IMR-90 (cell line): Measurements from ENCODE around the gene CEL. TPM values are rescaled to one million over a fixed set of nuclear protein-coding genes. Genes with fewer than 3 reads are reported as not detected.
A peak's percentile ranks its signal among the peaks of the same experiment; 100 is the strongest.

Experiments
- ATAC-seq: fragments of 200-7000 bp; cut with Tn5 transposase; 2 replicates; pipeline ENCODE4 v1.9.1; 2020; ENCODE audit warnings: low read depth, mild to moderate bottlenecking, moderate library complexity
- BruUV-seq: library from RNA; stranded (reverse); fragments of 400-500 nt; replicated peaks from 2 replicates; lab custom pipeline; 2021; lab: Mats Ljungman, UMichigan
- CTCF ChIA-PET: fragments of 300-600 bp; formaldehyde crosslinking; extraction: SDS; loops from one replicate; lab custom pipeline; 2021; ENCODE audit warnings: antibody characterized with exemption; lab: Yijun Ruan, JAX
- POLR2A ChIA-PET: fragments of 300-600 bp; sonication (Branson Sonifier 250); formaldehyde crosslinking; loops from one replicate; lab custom pipeline; 2022; ENCODE audit warnings: antibody characterized with exemption; ENCODE audit not compliant: unreplicated experiment; lab: Charles Lee
- DNase-seq: peaks from one replicate; pipeline ENCODE4 v3.0.0; 2013
- H2AFZ ChIP-seq: replicated peaks from 2 replicates; pipeline ENCODE3; 2013; ENCODE audit warnings: low read length, mild to moderate bottlenecking; ENCODE audit not compliant: poor library complexity
- H2AK5ac ChIP-seq: 2 replicates; pipeline ENCODE4 v1.6.1; 2013; ENCODE audit warnings: low read depth, low read length, inconsistent platforms
- H2AK9ac ChIP-seq: replicated peaks from 2 replicates; pipeline ENCODE3; 2013; ENCODE audit warnings: mild to moderate bottlenecking, low read depth, low read length, moderate library complexity; ENCODE audit not compliant: poor library complexity
- H2BK120ac ChIP-seq: 2 replicates; pipeline ENCODE4 v1.6.1; 2013; ENCODE audit warnings: low read depth, low read length, inconsistent platforms
- H2BK15ac ChIP-seq: 3 replicates; pipeline ENCODE4 v1.6.1; 2013; ENCODE audit warnings: low read depth, low read length, inconsistent platforms
- H2BK20ac ChIP-seq: 2 replicates; pipeline ENCODE4 v1.6.1; 2013; ENCODE audit warnings: low read depth, mild to moderate bottlenecking, inconsistent platforms, low read length, moderate library complexity
- H2BK5ac ChIP-seq: 2 replicates; pipeline ENCODE4 v1.6.1; 2013; ENCODE audit warnings: mild to moderate bottlenecking, low read depth, low read length, inconsistent platforms; ENCODE audit not compliant: poor library complexity, severe bottlenecking
- H3K14ac ChIP-seq: replicated peaks from 2 replicates; pipeline ENCODE4 v1.6.1; 2013; ENCODE audit warnings: low read depth, low read length, inconsistent platforms
- H3K18ac ChIP-seq: 2 replicates; pipeline ENCODE4 v1.6.1; 2013; ENCODE audit warnings: low read depth, low read length, control low read depth
- H3K23ac ChIP-seq: 2 replicates; pipeline ENCODE4 v1.6.1; 2013; ENCODE audit warnings: low read depth, low read length, inconsistent platforms
- H3K27ac ChIP-seq: 2 replicates; pipeline ENCODE4 v1.5.1; 2013; ENCODE audit warnings: mild to moderate bottlenecking, control low read depth, low read length; ENCODE audit not compliant: insufficient read depth
- H3K27me3 ChIP-seq: 2 replicates; pipeline ENCODE4 v1.6.1; 2013; ENCODE audit warnings: low read length; ENCODE audit not compliant: control insufficient read depth, insufficient read depth
- H3K36me3 ChIP-seq: 2 replicates; pipeline ENCODE4 v1.6.1; 2013; ENCODE audit warnings: low read length, mixed read lengths; ENCODE audit not compliant: control insufficient read depth, insufficient read depth
- H3K4ac ChIP-seq: 2 replicates; pipeline ENCODE4 v1.6.1; 2013; ENCODE audit warnings: low read depth, low read length, inconsistent platforms
- H3K4me1 ChIP-seq: 2 replicates; pipeline ENCODE4 v1.6.1; 2013; ENCODE audit warnings: low read length, mixed read lengths; ENCODE audit not compliant: control insufficient read depth, insufficient read depth
- H3K4me2 ChIP-seq: 2 replicates; pipeline ENCODE4 v1.6.1; 2013; ENCODE audit warnings: low read depth, mild to moderate bottlenecking, control low read depth, low read length, moderate library complexity
- H3K4me3 ChIP-seq: 2 replicates; pipeline ENCODE4 v1.5.1; 2013; ENCODE audit warnings: low read depth, mild to moderate bottlenecking, control low read depth, low read length, moderate library complexity; ENCODE audit not compliant: insufficient read depth
- H3K56ac ChIP-seq: 2 replicates; pipeline ENCODE4 v1.6.1; 2013; ENCODE audit warnings: low read length, inconsistent platforms; ENCODE audit not compliant: insufficient read depth; ENCODE audit errors: extremely low read depth
- H3K79me1 ChIP-seq, 2 experiments: 2 replicates each; pipeline ENCODE4 v1.6.1; 2013; ENCODE audit warnings: low read length in 2 of 2, inconsistent platforms in 1 of 2, low read depth in 1 of 2
- H3K9ac ChIP-seq: 2 replicates; pipeline ENCODE4 v1.6.1; 2013; ENCODE audit warnings: low read depth, low read length, control low read depth
- H3K9me1 ChIP-seq: 2 replicates; pipeline ENCODE4 v1.6.1; 2013; ENCODE audit warnings: low read length, inconsistent platforms; ENCODE audit not compliant: insufficient read depth
- H3K9me3 ChIP-seq: 2 replicates; pipeline ENCODE4 v1.6.1; 2013; ENCODE audit warnings: low read length; ENCODE audit not compliant: control insufficient read depth, insufficient read depth
- H4K20me1 ChIP-seq: 2 replicates; pipeline ENCODE4 v1.6.1; 2013; ENCODE audit warnings: low read length, inconsistent platforms; ENCODE audit not compliant: insufficient read depth
- H4K5ac ChIP-seq: 2 replicates; pipeline ENCODE4 v1.6.1; 2013; ENCODE audit warnings: mild to moderate bottlenecking, low read depth, low read length, control low read depth
- H4K8ac ChIP-seq, 2 experiments: 2 replicates each; pipeline ENCODE4 v1.6.1; 2013; ENCODE audit warnings: low read depth in 2 of 2, low read length in 2 of 2, control low read depth in 1 of 2, inconsistent platforms in 1 of 2
- H4K91ac ChIP-seq: 2 replicates; pipeline ENCODE4 v1.6.1; 2013; ENCODE audit warnings: low read depth, low read length, inconsistent platforms; ENCODE audit not compliant: insufficient read depth
- BHLHE40 ChIP-seq: fragments of 150-350 bp; IDR thresholded peaks from 2 replicates; pipeline ENCODE4 v1.6.1; 2016; ENCODE audit warnings: mild to moderate bottlenecking, low read depth, low read length
- CTCF ChIP-seq: conservative IDR thresholded peaks from 2 replicates; pipeline ENCODE4 v1.5.1; 2012; ENCODE audit warnings: mild to moderate bottlenecking, low read depth, low read length, improper control_type of control experiment
- POLR2A ChIP-seq: IDR thresholded peaks from 2 replicates; pipeline ENCODE4 v1.6.1; 2012; ENCODE audit warnings: mild to moderate bottlenecking, low read depth, low read length
- RAD21 ChIP-seq: IDR thresholded peaks from 2 replicates; pipeline ENCODE4 v1.6.1; 2012; ENCODE audit warnings: low read length, improper control_type of control experiment
- RFX5 ChIP-seq: IDR thresholded peaks from 2 replicates; pipeline ENCODE4 v1.8.0; 2012; ENCODE audit warnings: low read depth, mild to moderate bottlenecking, low read length, moderate library complexity
- SMC3 ChIP-seq: fragments of 150-350 bp; IDR thresholded peaks from 2 replicates; pipeline ENCODE4 v1.6.1; 2016; ENCODE audit warnings: low read depth, mild to moderate bottlenecking, antibody characterized with exemption, low read length, moderate library complexity
- WGBS, 2 experiments: methylation state at CpG; one replicate each; pipeline versions ENCODE4 v1.1.5 to v1.1.7; 2013; ENCODE audit warnings: missing lambda C conversion rate in 2 of 2; ENCODE audit not compliant: insufficient read length in 1 of 2; ENCODE audit errors: extremely low coverage in 2 of 2; 5-methylcytosine and 5-hydroxymethylcytosine counted together
- dilution Hi-C: fragments of 300-500 bp; cut with HindIII; formaldehyde crosslinking; loops from one replicate; pipeline ENCODE4 v1.14.3; 2018; ENCODE audit warnings: low sequenced_read_pairs; ENCODE audit not compliant: unreplicated experiment
- in situ Hi-C: fragments of 300-500 bp; cut with MboI; formaldehyde crosslinking; loops from 3 replicates; pipeline ENCODE4 v1.14.3; 2019; ENCODE audit warnings: low sequenced_read_pairs, inconsistent platforms, mixed read lengths
- intact Hi-C: fragments of 100-400 bp; cut with micrococcal nuclease; formaldehyde crosslinking; loops from 2 replicates; pipeline ENCODE4 v1.10.0; 2022
- polyA plus RNA-seq, 3 experiments: library from polyadenylated mRNA; depleted of rRNA; stranded (reverse); fragments of >200 nt; gene quantifications; 2 replicates each; pipeline ENCODE4 v1.2.3, GENCODE V29; 2012; ENCODE audit warnings: low replicate concordance in 1 of 3
- total RNA-seq: library from RNA; depleted of rRNA; stranded (reverse); fragments of >200 nt; gene quantifications from 2 replicates; pipeline ENCODE4 v1.2.3, GENCODE V29; 2012

CEL gene
- total and polyA plus RNA-seq, 2 of the 4 experiments (the other 2 are of a cell fraction) = under 0.01 to 0.75 TPM

GRCh38 chr9:133103183-133103986 lies 41.6 kb downstream of the CEL start:
- H3K4me2 ChIP-seq = no peak overlapping the region
- peak overlapping the region; percentile 61; the same call in 1 of the 2 replicates for H2AK5ac ChIP-seq
- no peaks in the 10 kb centered on the region for H3K27me3 ChIP-seq
- no peak overlapping the region for H3K18ac ChIP-seq
- no peak overlapping the region for H3K27ac ChIP-seq
- no peak overlapping the region for H2BK20ac ChIP-seq
- H4K8ac ChIP-seq = no peak overlapping the region
- CTCF ChIA-PET = interaction anchor here (0.6 to 1.1 kb wide), 3 partner anchors 10 to 44 kb away, joined by 3 read pairs; no protein-coding TSS in a partner anchor
- in situ Hi-C loops = no loop called here
- no TSS peak for BruUV-seq
- no peak overlapping the region for H3K9ac ChIP-seq
- peak overlapping the region; percentile 94 for H2AK9ac ChIP-seq
- no peak overlapping the region for H4K91ac ChIP-seq
- H3K23ac ChIP-seq = no peak overlapping the region
- ATAC-seq (peak; percentile 95), DNase-seq (peak; percentile 19)
- peaks cover 7% of the 10 kb centered on the region; the same call in 1 of the 2 replicates for H4K20me1 ChIP-seq
- H4K5ac ChIP-seq = no peak overlapping the region
- no peaks in the 10 kb centered on the region; a peak in 1 of 4 replicates for H3K79me1 ChIP-seq
- peaks cover 72% of the 10 kb centered on the region for H3K36me3 ChIP-seq
- WGBS, 2 experiments = 33% methylated on average over 7 of the region's 14 CpGs; no CpG with 5 or more reads in 1 of the 2 experiments
- POLR2A ChIA-PET = no interaction called here
- H3K4me3 ChIP-seq = no peak overlapping the region
- H2BK15ac ChIP-seq = no peak overlapping the region
- no peaks in the 10 kb centered on the region for H3K9me3 ChIP-seq
- H3K56ac ChIP-seq = no peak overlapping the region
- H3K4ac ChIP-seq = no peak overlapping the region
- intact Hi-C loops = loop anchor here (1.0 to 2.0 kb wide), 2 partner anchors 41 to 77 kb away; no protein-coding TSS in a partner anchor
- H2AFZ ChIP-seq = peak overlapping the region; percentile 69
- no peaks in the 10 kb centered on the region for H3K9me1 ChIP-seq
- H3K4me1 ChIP-seq = no peaks in the 10 kb centered on the region
- dilution Hi-C loops = no loop called here
- H2BK120ac ChIP-seq = no peak overlapping the region
- no peak for TF ChIP-seq RFX5
- TF ChIP-seq BHLHE40 = no peak
- peak; percentile 36; the same call in 1 of the 2 replicates for TF ChIP-seq POLR2A
- peak; percentile 88 for TF ChIP-seq CTCF
- peak; percentile 94 for TF ChIP-seq RAD21
- peak; percentile 94 for TF ChIP-seq SMC3
- H2BK5ac ChIP-seq = no peak overlapping the region
- H3K14ac ChIP-seq = no peak overlapping the region
